Measurements from ENCODE around the gene TPD52L1.
A peak's percentile ranks its signal among the peaks of the same experiment; 100 is the strongest.
"Not testable (repeated sequence)": the region's sequence is repeated elsewhere in the genome, so short reads cannot be mapped to it uniquely, and the experiment has no call there.

The TPD52L1 gene

GRCh38 chr6:125277838-125278237, 124.3 kb downstream of the TPD52L1 start:
- no peak overlapping the region for H3K18ac ChIP-seq (ENCODE audit: low read length)
- no peak overlapping the region for H4K8ac ChIP-seq (ENCODE audit: low read depth, low read length)
- H3K56ac ChIP-seq (ENCODE audit: low read length): no peak overlapping the region
- H3K36me3 ChIP-seq (ENCODE audit: control insufficient read depth, insufficient read depth, low read length): peaks cover 8% of the 10 kb centered on the region
- H2BK5ac ChIP-seq (ENCODE audit: low read length): no peak overlapping the region
- no peaks in the 10 kb centered on the region for H3K79me1 ChIP-seq (ENCODE audit: low read length)
- DNase-seq: no peak
- H3K27me3 ChIP-seq (ENCODE audit: insufficient read depth, low read length, poor library complexity): no peaks in the 10 kb centered on the region
- H3K23ac ChIP-seq (ENCODE audit: low read length): no peak overlapping the region
- H3K4me2 ChIP-seq (ENCODE audit: low read length): no peak overlapping the region
- H4K5ac ChIP-seq (ENCODE audit: low read length): no peak overlapping the region
- no peak overlapping the region for H2BK15ac ChIP-seq (replicated peaks; ENCODE audit: low read depth)
- H3K4me3 ChIP-seq (ENCODE audit: low read length): no peak overlapping the region
- H3K4ac ChIP-seq (ENCODE audit: low read depth, low read length): no peak overlapping the region
- H2AK5ac ChIP-seq (ENCODE audit: low read length): no peak overlapping the region
- WGBS (ENCODE audit: extremely low coverage, insufficient coverage, low lambda C conversion rate): no CpG with 5 or more reads among the region's 1 CpG
- no peak overlapping the region for H2BK120ac ChIP-seq (ENCODE audit: low read depth, low read length)
- H3K27ac ChIP-seq (ENCODE audit: low read depth, low read length): no peak overlapping the region
- no peak overlapping the region for H3K9ac ChIP-seq (ENCODE audit: low read length)
- no peaks in the 10 kb centered on the region for H3K4me1 ChIP-seq (ENCODE audit: control insufficient read depth, low read depth, low read length)
- H3K79me2 ChIP-seq (ENCODE audit: control insufficient read depth, insufficient read depth, low read length): no peaks in the 10 kb centered on the region

GRCh38 chr6:125279961-125280360, 126.4 kb downstream of the TPD52L1 start:
- peaks cover 6% of the 10 kb centered on the region for H3K36me3 ChIP-seq (ENCODE audit: control insufficient read depth, insufficient read depth, low read length)
- no CpG with 5 or more reads among the region's 7 CpGs for WGBS (ENCODE audit: extremely low coverage, insufficient coverage, low lambda C conversion rate)
- H2BK5ac ChIP-seq (ENCODE audit: low read length): no peak overlapping the region
- no peak overlapping the region for H3K4ac ChIP-seq (ENCODE audit: low read depth, low read length)
- no peak overlapping the region for H3K4me2 ChIP-seq (ENCODE audit: low read length)
- H2AK5ac ChIP-seq (ENCODE audit: low read length): no peak overlapping the region
- H4K8ac ChIP-seq (ENCODE audit: low read depth, low read length): no peak overlapping the region
- H3K56ac ChIP-seq (ENCODE audit: low read length): no peak overlapping the region
- H3K18ac ChIP-seq (ENCODE audit: low read length): no peak overlapping the region
- no peak overlapping the region for H3K27ac ChIP-seq (ENCODE audit: low read depth, low read length)
- H3K9ac ChIP-seq (ENCODE audit: low read length): no peak overlapping the region
- no peaks in the 10 kb centered on the region for H3K27me3 ChIP-seq (ENCODE audit: insufficient read depth, low read length, poor library complexity)
- H4K5ac ChIP-seq (ENCODE audit: low read length): no peak overlapping the region
- DNase-seq: no peak
- no peak overlapping the region for H2BK120ac ChIP-seq (ENCODE audit: low read depth, low read length)
- no peaks in the 10 kb centered on the region for H3K79me2 ChIP-seq (ENCODE audit: control insufficient read depth, insufficient read depth, low read length)
- H2BK15ac ChIP-seq (replicated peaks; ENCODE audit: low read depth): no peak overlapping the region
- H3K23ac ChIP-seq (ENCODE audit: low read length): no peak overlapping the region
- H3K4me1 ChIP-seq (ENCODE audit: control insufficient read depth, low read depth, low read length): no peaks in the 10 kb centered on the region
- no peaks in the 10 kb centered on the region for H3K79me1 ChIP-seq (ENCODE audit: low read length)
- no peak overlapping the region for H3K4me3 ChIP-seq (ENCODE audit: low read length)

DNA sequence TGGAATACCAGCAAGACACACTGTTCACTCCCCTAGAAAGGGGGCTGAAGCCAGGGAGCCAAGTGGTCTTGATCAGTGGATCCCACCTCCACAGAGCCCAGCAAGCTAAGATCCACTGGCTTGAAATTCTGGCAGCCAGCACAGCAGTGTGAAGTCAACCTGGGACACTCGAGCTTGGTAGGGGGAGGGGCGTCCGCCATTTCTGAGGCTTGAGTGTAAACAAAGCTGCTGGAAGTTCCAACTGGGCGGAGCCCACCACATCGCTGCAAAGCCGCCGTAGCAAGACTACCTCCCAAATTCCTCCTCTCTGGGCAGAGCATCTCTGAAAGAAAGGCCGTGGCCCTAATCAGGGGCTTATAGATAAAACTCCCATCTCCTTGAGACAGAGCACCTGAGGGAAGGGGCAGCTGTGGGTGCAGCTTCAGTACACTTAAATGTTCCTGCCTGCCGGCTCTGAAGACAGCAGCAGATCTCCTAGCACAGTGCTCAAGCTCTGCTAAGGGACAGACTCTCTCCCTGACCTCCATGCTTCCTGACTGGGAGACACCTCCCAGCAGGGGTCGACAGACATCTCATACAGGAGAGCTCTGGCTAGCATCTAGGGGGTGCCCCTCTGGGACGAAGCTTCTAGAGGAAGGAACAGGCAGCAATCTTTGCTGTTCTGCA, 126.9 kb downstream of the TPD52L1 start:
- DNase-seq: peak; percentile 70
- H3K4ac ChIP-seq (ENCODE audit: low read depth, low read length); H3K9ac ChIP-seq (ENCODE audit: low read length); H2AK5ac ChIP-seq (ENCODE audit: low read length); H2BK5ac ChIP-seq (ENCODE audit: low read length); H3K23ac ChIP-seq (ENCODE audit: low read length); H3K27me3 ChIP-seq (ENCODE audit: insufficient read depth, low read length, poor library complexity); H3K79me1 ChIP-seq (ENCODE audit: low read length); H4K8ac ChIP-seq (ENCODE audit: low read depth, low read length); H3K4me3 ChIP-seq (ENCODE audit: low read length); H3K18ac ChIP-seq (ENCODE audit: low read length); H2BK15ac ChIP-seq (replicated peaks; ENCODE audit: low read depth); H3K79me2 ChIP-seq (ENCODE audit: control insufficient read depth, insufficient read depth, low read length); H3K4me2 ChIP-seq (ENCODE audit: low read length); H4K5ac ChIP-seq (ENCODE audit: low read length); H3K36me3 ChIP-seq (ENCODE audit: control insufficient read depth, insufficient read depth, low read length); H3K56ac ChIP-seq (ENCODE audit: low read length); H3K27ac ChIP-seq (ENCODE audit: low read depth, low read length); H2BK120ac ChIP-seq (ENCODE audit: low read depth, low read length); H3K4me1 ChIP-seq (ENCODE audit: control insufficient read depth, low read depth, low read length): not testable (repeated sequence)
- WGBS (ENCODE audit: extremely low coverage, insufficient coverage, low lambda C conversion rate): no CpG with 5 or more reads among the region's 11 CpGs

- H4K8ac ChIP-seq (ENCODE audit: low read depth, low read length); H3K56ac ChIP-seq (ENCODE audit: low read length); H3K4me3 ChIP-seq (ENCODE audit: low read length); H2AK5ac ChIP-seq (ENCODE audit: low read length); H3K79me2 ChIP-seq (ENCODE audit: control insufficient read depth, insufficient read depth, low read length); H3K27me3 ChIP-seq (ENCODE audit: insufficient read depth, low read length, poor library complexity); H3K27ac ChIP-seq (ENCODE audit: low read depth, low read length); DNase-seq; H2BK15ac ChIP-seq (replicated peaks; ENCODE audit: low read depth); H4K5ac ChIP-seq (ENCODE audit: low read length); H3K4ac ChIP-seq (ENCODE audit: low read depth, low read length); H3K4me1 ChIP-seq (ENCODE audit: control insufficient read depth, low read depth, low read length); H3K18ac ChIP-seq (ENCODE audit: low read length); H2BK5ac ChIP-seq (ENCODE audit: low read length); H3K36me3 ChIP-seq (ENCODE audit: control insufficient read depth, insufficient read depth, low read length); H3K9ac ChIP-seq (ENCODE audit: low read length); H3K4me2 ChIP-seq (ENCODE audit: low read length); H3K79me1 ChIP-seq (ENCODE audit: low read length); H3K23ac ChIP-seq (ENCODE audit: low read length); H2BK120ac ChIP-seq (ENCODE audit: low read depth, low read length): not testable (repeated sequence)
- no CpG with 5 or more reads among the region's 3 CpGs for WGBS (ENCODE audit: extremely low coverage, insufficient coverage, low lambda C conversion rate)
These were observed 128.9 kb downstream of the TPD52L1 start for GRCh38 chr6:125282470-125282869.

DNA sequence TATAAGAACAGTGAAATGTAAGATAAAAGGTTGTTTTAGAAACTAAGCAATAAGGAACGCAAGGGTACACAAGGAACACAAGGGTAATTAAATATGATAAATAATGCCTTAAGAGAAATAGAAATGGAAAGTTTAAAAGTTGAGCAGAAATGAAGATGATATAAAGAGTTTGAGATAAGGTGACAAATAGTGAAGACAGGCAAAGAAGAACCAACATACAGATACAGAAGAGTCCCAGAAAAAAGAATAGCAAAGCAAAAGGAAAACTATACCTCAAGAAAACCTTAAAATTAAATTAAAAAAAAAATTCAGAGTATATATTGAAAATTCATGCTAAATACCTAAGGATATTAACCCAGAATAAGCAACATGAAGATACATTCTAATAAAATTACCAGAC, 131.8 kb downstream of the TPD52L1 start:
- Histone ChIP-seq H3K27ac (ENCODE audit: low read depth, low read length) (no peak overlapping the region), H3K27me3 (ENCODE audit: insufficient read depth, low read length, poor library complexity) (no peaks in the 10 kb centered on the region), H3K79me1 (ENCODE audit: low read length) (no peaks in the 10 kb centered on the region), H2BK5ac (ENCODE audit: low read length) (no peak overlapping the region), H2BK15ac (replicated peaks; ENCODE audit: low read depth) (no peak overlapping the region), H3K4ac (ENCODE audit: low read depth, low read length) (no peak overlapping the region), H3K18ac (ENCODE audit: low read length) (no peak overlapping the region), H3K23ac (ENCODE audit: low read length) (no peak overlapping the region), H3K4me3 (ENCODE audit: low read length) (no peak overlapping the region), H4K8ac (ENCODE audit: low read depth, low read length) (no peak overlapping the region), H3K79me2 (ENCODE audit: control insufficient read depth, insufficient read depth, low read length) (no peaks in the 10 kb centered on the region), H3K4me2 (ENCODE audit: low read length) (no peak overlapping the region), H2AK5ac (ENCODE audit: low read length) (no peak overlapping the region), H3K56ac (ENCODE audit: low read length) (no peak overlapping the region), H3K9ac (ENCODE audit: low read length) (no peak overlapping the region), H2BK120ac (ENCODE audit: low read depth, low read length) (no peak overlapping the region), H3K36me3 (ENCODE audit: control insufficient read depth, insufficient read depth, low read length) (no peaks in the 10 kb centered on the region), H3K4me1 (ENCODE audit: control insufficient read depth, low read depth, low read length) (no peaks in the 10 kb centered on the region), H4K5ac (ENCODE audit: low read length) (no peak overlapping the region)
- WGBS (ENCODE audit: extremely low coverage, insufficient coverage, low lambda C conversion rate): no CpG with 5 or more reads among the region's 1 CpG
- no peak for DNase-seq

DNA sequence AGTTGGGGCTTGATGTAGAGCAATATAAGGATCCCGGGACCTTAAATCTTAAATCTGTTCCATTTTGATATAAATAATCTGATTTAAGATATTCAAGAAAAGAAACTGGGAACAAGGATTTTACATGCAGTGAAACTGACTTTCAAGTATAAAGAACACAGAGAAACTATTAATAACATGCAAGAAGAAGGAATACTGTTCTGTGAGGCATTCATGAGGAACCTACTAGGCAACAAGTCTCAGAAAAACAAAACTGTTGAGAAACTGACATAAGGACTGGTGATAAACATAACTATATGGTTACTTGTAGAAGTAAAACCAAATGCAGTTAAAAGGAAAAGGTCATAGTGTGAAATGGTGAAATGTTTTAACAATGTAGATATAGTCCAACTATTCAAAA, 132.4 kb downstream of the TPD52L1 start:
- H3K56ac ChIP-seq (ENCODE audit: low read length): no peak overlapping the region
- H2BK15ac ChIP-seq (replicated peaks; ENCODE audit: low read depth): no peak overlapping the region
- no peaks in the 10 kb centered on the region for H3K27me3 ChIP-seq (ENCODE audit: insufficient read depth, low read length, poor library complexity)
- H3K9ac ChIP-seq (ENCODE audit: low read length): no peak overlapping the region
- H3K23ac ChIP-seq (ENCODE audit: low read length): no peak overlapping the region
- no peaks in the 10 kb centered on the region for H3K79me2 ChIP-seq (ENCODE audit: control insufficient read depth, insufficient read depth, low read length)
- no peak overlapping the region for H4K5ac ChIP-seq (ENCODE audit: low read length)
- no peak overlapping the region for H3K27ac ChIP-seq (ENCODE audit: low read depth, low read length)
- H3K18ac ChIP-seq (ENCODE audit: low read length): no peak overlapping the region
- no peak overlapping the region for H4K8ac ChIP-seq (ENCODE audit: low read depth, low read length)
- H3K36me3 ChIP-seq (ENCODE audit: control insufficient read depth, insufficient read depth, low read length): no peaks in the 10 kb centered on the region
- no CpG with 5 or more reads among the region's 1 CpG for WGBS (ENCODE audit: extremely low coverage, insufficient coverage, low lambda C conversion rate)
- H3K79me1 ChIP-seq (ENCODE audit: low read length): no peaks in the 10 kb centered on the region
- H2BK120ac ChIP-seq (ENCODE audit: low read depth, low read length): no peak overlapping the region
- DNase-seq: no peak
- H3K4me3 ChIP-seq (ENCODE audit: low read length): no peak overlapping the region
- H3K4me1 ChIP-seq (ENCODE audit: control insufficient read depth, low read depth, low read length): no peaks in the 10 kb centered on the region
- H2BK5ac ChIP-seq (ENCODE audit: low read length): no peak overlapping the region
- H3K4ac ChIP-seq (ENCODE audit: low read depth, low read length): no peak overlapping the region
- no peak overlapping the region for H3K4me2 ChIP-seq (ENCODE audit: low read length)
- no peak overlapping the region for H2AK5ac ChIP-seq (ENCODE audit: low read length)

Measured in mesendoderm (in vitro differentiated cells).